Upper lobe of left lung (tissue), 6 donors: ENCODE data around the gene LPGAT1. TPM values are rescaled to one million over a fixed set of nuclear protein-coding genes. Genes with fewer than 3 reads are reported as not detected.

ENCODE experiments used
- ATAC-seq, 2 donors: fragments of 200-7000 bp; cut with Tn5 transposase; one replicate each; pipeline ENCODE4 v1.9.1; 2022; ENCODE audit warnings: mild to moderate bottlenecking in 2 of 2, moderate library complexity in 2 of 2; ENCODE audit not compliant: low FRiP score in 2 of 2
- DNase-seq, 2 donors: peaks; one replicate each; pipeline ENCODE4 v3.0.0-alpha.2; 2019 to 2020
- H3K27ac ChIP-seq, 4 donors: fragments of 200-600 bp; sonication (generic); one replicate each; pipeline ENCODE4 v1.5.1; 2016 to 2019
- H3K27me3 ChIP-seq, 4 donors: fragments of 200-600 bp; sonication (generic); one replicate each; pipeline ENCODE4 v1.5.1; 2017 to 2019
- H3K36me3 ChIP-seq, 4 donors: fragments of 200-600 bp; sonication (generic); one replicate each; pipeline ENCODE4 v1.5.1; 2016 to 2019
- H3K4me1 ChIP-seq, 4 donors: fragments of 200-600 bp; sonication (generic); one replicate each; pipeline ENCODE4 v1.5.1; 2018 to 2019
- H3K4me3 ChIP-seq, 4 donors: fragments of 200-600 bp; sonication (generic); one replicate each; pipeline ENCODE4 v1.5.1; 2017 to 2019; ENCODE audit warnings: mild to moderate bottlenecking in 2 of 4, moderate library complexity in 1 of 4
- H3K9me3 ChIP-seq, 4 donors: fragments of 200-600 bp; sonication (generic); one replicate each; pipeline ENCODE4 v1.5.1; 2018 to 2019
- CTCF ChIP-seq, 6 experiments: fragments of 450-650 bp in 4 of 6; fragments of 200-600 bp in 2 of 6; sonication (generic) in 2 of 6; IDR thresholded peaks; one replicate each; pipeline ENCODE4 v1.5.1; 2016 to 2019; ENCODE audit warnings: antibody characterized with exemption in 6 of 6
- EP300 ChIP-seq, 4 donors: sonication (generic); formaldehyde crosslinking; IDR thresholded peaks; one replicate each; pipeline ENCODE4 v1.5.1; 2017; ENCODE audit warnings: antibody characterized with exemption in 4 of 4, control low read depth in 2 of 4
- POLR2A ChIP-seq, 4 donors: fragments of 450-650 bp; IDR thresholded peaks; one replicate each; pipeline ENCODE4 v1.5.1; 2016 to 2017; ENCODE audit warnings: antibody characterized with exemption in 4 of 4, mild to moderate bottlenecking in 2 of 4
- POLR2AphosphoS5 ChIP-seq, 2 donors: sonication (generic); formaldehyde crosslinking; IDR thresholded peaks; one replicate each; pipeline ENCODE4 v1.5.1; 2017; ENCODE audit warnings: antibody characterized with exemption in 2 of 2
- WGBS, 2 donors: methylation state at CpG; one replicate each; pipeline ENCODE4 v1.1.5; 2017 to 2018; 5-methylcytosine and 5-hydroxymethylcytosine counted together
- total RNA-seq, 6 donors: library from RNA; depleted of rRNA in 4 of 6; stranded (reverse); fragments of >200 nt in 4 of 6; gene quantifications; one replicate each; pipeline versions ENCODE4 v1.1.0 to v1.2.1, GENCODE V29; 2016 to 2021
- donor health status: DM: no; HTN: no; CAD: no; lungs with moderate emphysema.
- donor health status: DM: no; HTN: yes; CAD: no; lungs with severe emphysema.

Gene LPGAT1
- total RNA-seq, 6 donors from 2014 or later, result 21.0 to 47.8 (median 33.1) TPM

- peaks cover 0 to 4% (median 0%) of the 10 kb centered on the region in 4 donors for H3K4me1 ChIP-seq
- H3K27me3 ChIP-seq, result no peaks in the 10 kb centered on the region
- H3K9me3 ChIP-seq, result no peaks in the 10 kb centered on the region
- no peaks in the 10 kb centered on the region for H3K36me3 ChIP-seq
- 88 to 89% methylated on average over 4 of the region's 4 CpGs for WGBS, 2 donors
- no peak overlapping the region for H3K27ac ChIP-seq
- TF ChIP-seq POLR2A (IDR thresholded peaks at IDR 0.05) (no peak), EP300 (IDR thresholded peaks at IDR 0.05) (no peak), CTCF (IDR thresholded peaks at IDR 0.05) (no peak), POLR2AphosphoS5 (IDR thresholded peaks at IDR 0.05) (no peak)
- H3K4me3 ChIP-seq, result no peak overlapping the region
- ATAC-seq, result no peak
- no peak for DNase-seq
These were observed 98.1 kb downstream of the LPGAT1 start for GRCh38 chr1:211732293-211732980.

GRCh38 chr1:211731456-211732292 lies 98.9 kb downstream of the LPGAT1 start:
- H3K27ac ChIP-seq, result no peak overlapping the region
- no peaks in the 10 kb centered on the region for H3K9me3 ChIP-seq
- no peaks in the 10 kb centered on the region for H3K27me3 ChIP-seq
- ATAC-seq (no peak), DNase-seq (no peak)
- H3K4me1 ChIP-seq, result peaks cover 0 to 4% (median 0%) of the 10 kb centered on the region in 4 donors
- no peak overlapping the region for H3K4me3 ChIP-seq
- no peaks in the 10 kb centered on the region for H3K36me3 ChIP-seq
- 64 to 73% methylated on average over 5 of the region's 5 CpGs for WGBS, 2 donors
- TF ChIP-seq POLR2AphosphoS5 (IDR thresholded peaks at IDR 0.05), result no peak
- no peak for TF ChIP-seq CTCF (IDR thresholded peaks at IDR 0.05)
- no peak for TF ChIP-seq POLR2A (IDR thresholded peaks at IDR 0.05)
- no peak for TF ChIP-seq EP300 (IDR thresholded peaks at IDR 0.05)

- Histone ChIP-seq H3K4me1 (peaks cover 0 to 4% (median 0%) of the 10 kb centered on the region in 4 donors), H3K9me3 (no peaks in the 10 kb centered on the region), H3K36me3 (no peaks in the 10 kb centered on the region), H3K27ac (no peak overlapping the region), H3K4me3 (no peak overlapping the region), H3K27me3 (no peaks in the 10 kb centered on the region)
- DNase-seq (no peak), ATAC-seq (no peak)
- TF ChIP-seq POLR2A (IDR thresholded peaks at IDR 0.05), result no peak
- TF ChIP-seq CTCF (IDR thresholded peaks at IDR 0.05), result no peak
- no peak for TF ChIP-seq EP300 (IDR thresholded peaks at IDR 0.05)
- TF ChIP-seq POLR2AphosphoS5 (IDR thresholded peaks at IDR 0.05), result no peak
- 76 to 90% methylated on average over 3 to 4 of the region's 4 CpGs for WGBS, 2 donors
These were observed 100.2 kb downstream of the LPGAT1 start for GRCh38 chr1:211730347-211730746.

- no peaks in the 10 kb centered on the region for H3K4me1 ChIP-seq
- 87 to 88% methylated on average over 7 of the region's 7 CpGs for WGBS, 2 donors
- no peak for TF ChIP-seq EP300 (IDR thresholded peaks at IDR 0.05)
- TF ChIP-seq POLR2AphosphoS5 (IDR thresholded peaks at IDR 0.05), result no peak
- no peak for TF ChIP-seq POLR2A (IDR thresholded peaks at IDR 0.05)
- no peak for TF ChIP-seq CTCF (IDR thresholded peaks at IDR 0.05)
- no peaks in the 10 kb centered on the region for H3K36me3 ChIP-seq
- no peak for ATAC-seq
- H3K4me3 ChIP-seq, result no peak overlapping the region
- H3K27ac ChIP-seq, result no peak overlapping the region
- H3K27me3 ChIP-seq, result no peaks in the 10 kb centered on the region
- H3K9me3 ChIP-seq, result no peaks in the 10 kb centered on the region
- peak in 1 of 2 donors; percentile 7 for DNase-seq
These were observed 101.3 kb downstream of the LPGAT1 start for GRCh38 chr1:211729238-211729637.
